ENCODE results near the gene IL1RL1.
A peak's percentile ranks its signal among the peaks of the same experiment; 100 is the strongest.

The IL1RL1 gene

DNA sequence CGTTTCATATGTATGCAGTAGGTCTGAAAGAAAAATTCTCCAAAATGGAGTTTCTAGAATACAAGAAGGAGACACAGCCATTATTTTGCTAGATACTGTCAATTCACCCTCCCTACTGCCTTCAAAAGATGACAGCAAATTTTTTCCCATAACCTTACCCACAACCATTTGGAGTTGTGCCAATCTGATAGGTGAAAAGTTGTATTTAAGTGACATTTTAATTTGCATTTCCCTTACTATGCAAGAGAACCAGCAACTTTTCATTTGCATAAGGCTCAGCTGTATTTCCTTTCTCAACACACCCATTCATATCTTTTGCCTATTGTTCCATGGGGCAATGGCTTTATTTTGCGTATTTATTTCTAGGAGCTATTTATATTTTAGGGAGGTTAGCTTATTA lies 80.2 kb downstream of the IL1RL1 start:
- H3K27ac Mint-ChIP-seq = peak overlapping the region; percentile 48
- peaks cover 20% of the 10 kb centered on the region for H3K4me1 Mint-ChIP-seq
- H3K27me3 Mint-ChIP-seq = no peaks in the 10 kb centered on the region
- peaks cover 49% of the 10 kb centered on the region for H3K36me3 Mint-ChIP-seq (ENCODE audit: low read depth)
- no peak overlapping the region for H3K4me3 Mint-ChIP-seq
- peak; percentile 86 for ATAC-seq
- DNase-seq = peak; percentile 25
- no peaks in the 10 kb centered on the region for H3K9me3 Mint-ChIP-seq

DNA sequence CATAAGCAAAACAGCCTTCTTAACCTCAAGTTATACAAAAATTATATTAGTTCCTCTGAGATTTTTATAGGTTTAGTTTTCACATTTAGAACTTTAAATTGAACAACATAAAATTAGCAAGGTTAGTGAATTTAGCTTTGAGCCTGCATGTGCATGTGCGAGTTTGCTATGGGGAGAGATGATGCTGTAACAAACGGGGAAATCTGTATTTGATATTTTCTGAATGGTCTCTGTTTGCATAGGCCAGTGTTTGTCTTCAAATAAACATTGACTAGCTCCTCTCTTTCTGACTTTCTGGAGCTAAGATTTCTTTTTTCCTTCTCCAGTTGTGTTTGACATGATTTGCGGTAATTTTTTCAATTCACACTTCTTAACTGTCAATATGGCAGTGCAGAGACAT lies 80.7 kb downstream of the IL1RL1 start:
- H3K36me3 Mint-ChIP-seq (ENCODE audit: low read depth) = peaks cover 46% of the 10 kb centered on the region
- H3K4me3 Mint-ChIP-seq = no peak overlapping the region

DNA sequence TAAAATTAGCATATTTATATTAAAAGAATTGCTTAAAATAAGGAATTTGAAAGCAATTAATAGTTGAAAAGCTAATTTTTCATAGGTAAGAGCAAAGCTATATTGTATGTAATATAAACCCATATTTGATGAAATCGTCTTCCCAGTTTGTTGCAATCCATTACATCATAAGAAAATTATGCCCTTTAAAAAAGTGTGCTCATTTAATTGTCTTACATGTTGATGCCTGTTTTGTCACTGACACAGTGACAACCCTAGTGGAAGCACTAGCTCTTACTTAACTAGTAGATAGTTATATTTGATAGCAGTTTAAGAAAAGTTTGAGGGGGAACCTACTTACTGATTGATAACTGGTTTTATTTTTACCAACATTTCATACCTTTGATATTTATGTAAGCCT lies 81.6 kb downstream of the IL1RL1 start:
- Mint-ChIP-seq H3K27me3 (no peaks in the 10 kb centered on the region), H3K4me3 (no peak overlapping the region), H3K27ac (no peak overlapping the region), H3K36me3 (ENCODE audit: low read depth) (peaks cover 39% of the 10 kb centered on the region), H3K9me3 (no peaks in the 10 kb centered on the region), H3K4me1 (peaks cover 16% of the 10 kb centered on the region)
- DNase-seq = no peak
- no peak for ATAC-seq

More for the DNA sequence above, 80.7 kb downstream of the IL1RL1 start:
- Mint-ChIP-seq H3K27ac (no peak overlapping the region), H3K9me3 (no peaks in the 10 kb centered on the region), H3K27me3 (no peaks in the 10 kb centered on the region), H3K4me1 (peaks cover 20% of the 10 kb centered on the region)
- DNase-seq = no peak
- no peak for ATAC-seq

DNA sequence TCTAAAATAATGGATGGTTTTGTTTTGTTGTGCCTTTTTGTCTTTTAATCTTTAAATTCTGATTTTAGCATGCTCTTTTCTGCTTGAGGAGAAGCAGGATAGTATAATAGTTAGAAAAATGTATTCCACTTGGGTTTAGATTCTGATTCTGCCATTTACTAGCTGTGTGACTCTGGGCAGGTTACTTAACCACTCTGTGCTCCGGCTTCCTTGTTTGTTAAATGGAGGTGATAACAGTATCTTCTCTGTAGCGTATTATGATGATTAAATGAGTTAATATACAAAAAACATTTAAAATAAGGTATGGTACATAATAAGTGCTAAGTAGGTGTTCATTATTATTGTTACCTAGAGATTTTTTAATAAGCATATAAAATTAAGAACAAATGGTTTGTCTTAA lies 84.6 kb downstream of the IL1RL1 start:
- Mint-ChIP-seq H3K36me3 (ENCODE audit: low read depth) (peaks cover 20% of the 10 kb centered on the region), H3K4me1 (peaks cover 27% of the 10 kb centered on the region), H3K9me3 (no peaks in the 10 kb centered on the region), H3K4me3 (no peak overlapping the region), H3K27ac (no peak overlapping the region), H3K27me3 (no peaks in the 10 kb centered on the region)
- ATAC-seq (no peak), DNase-seq (no peak)

DNA sequence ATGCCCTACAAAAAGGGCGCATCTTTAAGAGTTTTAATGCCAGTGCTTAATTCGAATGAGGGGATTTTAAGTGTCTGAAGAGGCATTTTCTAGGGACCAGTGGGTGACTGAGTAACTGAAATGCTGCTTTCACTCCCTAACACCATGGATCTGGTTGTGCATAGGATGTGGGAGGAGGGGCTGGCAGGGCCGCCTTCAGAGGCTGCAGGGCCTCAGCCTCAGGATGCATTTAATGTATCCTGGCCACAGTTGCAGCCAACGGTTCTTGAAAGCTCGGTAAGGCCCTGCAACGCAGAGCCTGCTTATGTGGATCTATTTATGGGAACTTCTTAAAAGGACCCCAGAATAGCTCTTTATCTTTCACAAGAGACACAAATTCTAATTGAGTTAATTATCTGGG lies 85.8 kb downstream of the IL1RL1 start:
- no peak overlapping the region for H3K27ac Mint-ChIP-seq
- peaks cover 26% of the 10 kb centered on the region for H3K4me1 Mint-ChIP-seq
- H3K4me3 Mint-ChIP-seq = no peak overlapping the region
- no peak for DNase-seq
- H3K27me3 Mint-ChIP-seq = no peaks in the 10 kb centered on the region
- ATAC-seq = no peak
- peaks cover 11% of the 10 kb centered on the region for H3K36me3 Mint-ChIP-seq (ENCODE audit: low read depth)
- H3K9me3 Mint-ChIP-seq = no peaks in the 10 kb centered on the region

DNA sequence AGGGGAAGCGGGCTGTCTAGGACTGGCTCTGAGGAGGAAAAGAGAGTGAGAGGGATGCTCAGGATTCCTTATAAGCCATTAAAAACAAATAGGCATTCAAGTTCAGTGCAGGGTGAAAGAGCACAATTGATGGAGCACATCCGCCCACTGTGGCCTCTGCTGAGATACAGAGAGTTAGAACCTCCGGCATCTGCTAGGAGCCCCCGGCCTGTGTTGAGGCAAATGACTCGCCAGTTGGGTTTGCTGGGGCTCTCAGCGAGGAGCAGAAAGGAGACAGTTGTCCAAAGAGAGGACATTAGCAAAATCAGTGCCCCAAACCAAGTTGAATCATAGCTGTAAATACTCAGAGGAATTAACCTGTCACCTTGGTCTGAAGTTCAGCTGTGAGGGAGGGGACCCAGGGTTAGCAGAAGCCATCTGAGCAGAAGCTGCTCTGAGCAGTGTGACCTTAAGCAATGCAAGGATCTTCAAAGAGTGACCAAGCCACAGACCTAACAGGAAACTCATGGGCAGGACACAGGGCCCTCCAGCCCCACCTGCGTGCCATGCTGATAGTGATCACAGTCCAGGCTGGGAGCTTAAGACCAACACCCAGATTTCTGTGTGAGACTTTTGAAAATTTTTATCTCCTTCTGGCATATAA lies 88.3 kb downstream of the IL1RL1 start:
- peaks cover 24% of the 10 kb centered on the region for H3K4me1 Mint-ChIP-seq
- H3K4me3 Mint-ChIP-seq = no peak overlapping the region
- no peaks in the 10 kb centered on the region for H3K9me3 Mint-ChIP-seq
- H3K36me3 Mint-ChIP-seq (ENCODE audit: low read depth) = peaks cover 7% of the 10 kb centered on the region
- DNase-seq (no peak), ATAC-seq (peak; percentile 80)
- H3K27me3 Mint-ChIP-seq = no peaks in the 10 kb centered on the region
- H3K27ac Mint-ChIP-seq = no peak overlapping the region

DNA sequence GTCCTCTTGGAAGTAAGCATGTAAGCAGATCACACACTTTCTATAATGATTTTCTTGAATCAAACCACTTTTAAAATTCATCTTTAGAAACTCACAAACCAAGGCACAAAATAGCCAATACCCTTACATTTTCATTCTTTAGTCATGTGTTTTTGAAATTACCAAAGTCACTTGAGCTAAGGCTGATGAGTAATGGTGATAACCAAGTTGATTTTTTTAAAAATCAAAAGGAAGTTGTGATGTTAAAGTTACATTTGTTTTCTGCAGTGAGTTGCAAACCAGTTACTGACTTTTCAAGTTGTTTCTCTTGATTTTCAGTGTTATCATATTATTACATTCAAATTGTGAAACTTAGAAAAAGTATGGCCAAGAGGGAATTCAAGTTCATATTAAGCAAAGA lies 90.1 kb downstream of the IL1RL1 start:
- Mint-ChIP-seq H3K27me3 (no peaks in the 10 kb centered on the region), H3K36me3 (ENCODE audit: low read depth) (peaks cover 4% of the 10 kb centered on the region), H3K4me3 (no peak overlapping the region), H3K27ac (no peak overlapping the region), H3K4me1 (peaks cover 24% of the 10 kb centered on the region), H3K9me3 (no peaks in the 10 kb centered on the region)
- DNase-seq = no peak
- no peak for ATAC-seq
